ENCODE results near the gene MAFF.

The MAFF gene

GRCh38 chr22:38204784-38205183 lies 3.0 kb downstream of the MAFF start:
- DNase-seq (ENCODE audit: low spot score): no peak
- H3K27me3 Mint-ChIP-seq (ENCODE audit: low read depth): no peaks in the 10 kb centered on the region
- H3K4me3 Mint-ChIP-seq: no peak overlapping the region
- H3K9me3 Mint-ChIP-seq: no peaks in the 10 kb centered on the region
- H3K27ac Mint-ChIP-seq: peak overlapping the region; percentile 6
- peaks cover 25% of the 10 kb centered on the region for H3K4me1 Mint-ChIP-seq (ENCODE audit: low read depth)
- H3K36me3 Mint-ChIP-seq (ENCODE audit: low read depth): no peaks in the 10 kb centered on the region

- Mint-ChIP-seq H3K4me1 (ENCODE audit: low read depth) (peaks cover 25% of the 10 kb centered on the region), H3K4me3 (no peak overlapping the region), H3K36me3 (ENCODE audit: low read depth) (no peaks in the 10 kb centered on the region), H3K9me3 (no peaks in the 10 kb centered on the region), H3K27ac (no peak overlapping the region), H3K27me3 (ENCODE audit: low read depth) (no peaks in the 10 kb centered on the region)
- no peak for DNase-seq (ENCODE audit: low spot score)
Observed at GRCh38 chr22:38205261-38206128, 3.7 kb downstream of the MAFF start.

GRCh38 chr22:38207898-38208432 lies 6.2 kb downstream of the MAFF start:
- peaks cover 17% of the 10 kb centered on the region for H3K4me1 Mint-ChIP-seq (ENCODE audit: low read depth)
- H3K27me3 Mint-ChIP-seq (ENCODE audit: low read depth): no peaks in the 10 kb centered on the region
- DNase-seq (ENCODE audit: low spot score): no peak
- H3K9me3 Mint-ChIP-seq: no peaks in the 10 kb centered on the region
- no peak overlapping the region for H3K4me3 Mint-ChIP-seq
- H3K27ac Mint-ChIP-seq: no peak overlapping the region
- peaks cover 1% of the 10 kb centered on the region for H3K36me3 Mint-ChIP-seq (ENCODE audit: low read depth)

- Mint-ChIP-seq H3K36me3 (ENCODE audit: low read depth) (peaks cover 1% of the 10 kb centered on the region), H3K27ac (no peak overlapping the region), H3K27me3 (ENCODE audit: low read depth) (no peaks in the 10 kb centered on the region), H3K9me3 (no peaks in the 10 kb centered on the region), H3K4me1 (ENCODE audit: low read depth) (peaks cover 16% of the 10 kb centered on the region), H3K4me3 (no peak overlapping the region)
- no peak for DNase-seq (ENCODE audit: low spot score)
Observed at GRCh38 chr22:38208551-38208968, 6.8 kb downstream of the MAFF start.

GRCh38 chr22:38211556-38211955 lies 9.8 kb downstream of the MAFF start:
- Mint-ChIP-seq H3K36me3 (ENCODE audit: low read depth) (peaks cover 1% of the 10 kb centered on the region), H3K9me3 (no peaks in the 10 kb centered on the region), H3K27me3 (ENCODE audit: low read depth) (no peaks in the 10 kb centered on the region), H3K4me3 (no peak overlapping the region), H3K4me1 (ENCODE audit: low read depth) (peaks cover 7% of the 10 kb centered on the region), H3K27ac (no peak overlapping the region)
- DNase-seq (ENCODE audit: low spot score): no peak

- Mint-ChIP-seq H3K9me3 (no peaks in the 10 kb centered on the region), H3K36me3 (ENCODE audit: low read depth) (peaks cover 1% of the 10 kb centered on the region), H3K27ac (no peak overlapping the region), H3K4me1 (ENCODE audit: low read depth) (peaks cover 7% of the 10 kb centered on the region), H3K4me3 (no peak overlapping the region), H3K27me3 (ENCODE audit: low read depth) (no peaks in the 10 kb centered on the region)
- no peak for DNase-seq (ENCODE audit: low spot score)
Observed at GRCh38 chr22:38212442-38212841, 10.6 kb downstream of the MAFF start.

- no peak for DNase-seq (ENCODE audit: low spot score)
- H3K27me3 Mint-ChIP-seq (ENCODE audit: low read depth): no peaks in the 10 kb centered on the region
- peaks cover 1% of the 10 kb centered on the region for H3K36me3 Mint-ChIP-seq (ENCODE audit: low read depth)
- no peak overlapping the region for H3K4me3 Mint-ChIP-seq
- peaks cover 11% of the 10 kb centered on the region for H3K4me1 Mint-ChIP-seq (ENCODE audit: low read depth)
- H3K27ac Mint-ChIP-seq: peak overlapping the region; percentile 20
- H3K9me3 Mint-ChIP-seq: no peaks in the 10 kb centered on the region
Observed at GRCh38 chr22:38213319-38213989, 11.7 kb downstream of the MAFF start.

GRCh38 chr22:38213990-38214301 lies 12.2 kb downstream of the MAFF start:
- H3K4me1 Mint-ChIP-seq (ENCODE audit: low read depth): peaks cover 11% of the 10 kb centered on the region
- H3K27me3 Mint-ChIP-seq (ENCODE audit: low read depth): no peaks in the 10 kb centered on the region
- H3K4me3 Mint-ChIP-seq: no peak overlapping the region
- H3K36me3 Mint-ChIP-seq (ENCODE audit: low read depth): peaks cover 1% of the 10 kb centered on the region
- H3K9me3 Mint-ChIP-seq: no peaks in the 10 kb centered on the region
- H3K27ac Mint-ChIP-seq: no peak overlapping the region
- no peak for DNase-seq (ENCODE audit: low spot score)

GRCh38 chr22:38214302-38215056 lies 12.7 kb downstream of the MAFF start:
- H3K9me3 Mint-ChIP-seq: no peaks in the 10 kb centered on the region
- peaks cover 1% of the 10 kb centered on the region for H3K36me3 Mint-ChIP-seq (ENCODE audit: low read depth)
- H3K4me1 Mint-ChIP-seq (ENCODE audit: low read depth): peaks cover 16% of the 10 kb centered on the region
- no peak overlapping the region for H3K4me3 Mint-ChIP-seq
- peak; percentile 48 for DNase-seq (ENCODE audit: low spot score)
- no peaks in the 10 kb centered on the region for H3K27me3 Mint-ChIP-seq (ENCODE audit: low read depth)
- H3K27ac Mint-ChIP-seq: no peak overlapping the region

GRCh38 chr22:38215156-38216038 lies 13.6 kb downstream of the MAFF start:
- Mint-ChIP-seq H3K4me3 (no peak overlapping the region), H3K36me3 (ENCODE audit: low read depth) (peaks cover 1% of the 10 kb centered on the region), H3K27ac (peak overlapping the region; percentile 49), H3K4me1 (ENCODE audit: low read depth) (peaks cover 16% of the 10 kb centered on the region), H3K9me3 (no peaks in the 10 kb centered on the region), H3K27me3 (ENCODE audit: low read depth) (no peaks in the 10 kb centered on the region)
- no peak for DNase-seq (ENCODE audit: low spot score)

- Mint-ChIP-seq H3K36me3 (ENCODE audit: low read depth) (no peaks in the 10 kb centered on the region), H3K4me1 (ENCODE audit: low read depth) (peaks cover 16% of the 10 kb centered on the region), H3K27ac (peak overlapping the region; percentile 31), H3K4me3 (no peak overlapping the region), H3K27me3 (ENCODE audit: low read depth) (no peaks in the 10 kb centered on the region), H3K9me3 (no peaks in the 10 kb centered on the region)
- DNase-seq (ENCODE audit: low spot score): peak; percentile 24
Observed at GRCh38 chr22:38218661-38219622, 17.1 kb downstream of the MAFF start.

GRCh38 chr22:38219632-38220031 lies 17.8 kb downstream of the MAFF start:
- no peak for DNase-seq (ENCODE audit: low spot score)
- Mint-ChIP-seq H3K36me3 (ENCODE audit: low read depth) (no peaks in the 10 kb centered on the region), H3K4me3 (no peak overlapping the region), H3K4me1 (ENCODE audit: low read depth) (peaks cover 15% of the 10 kb centered on the region), H3K27ac (peak overlapping the region; percentile 31), H3K27me3 (ENCODE audit: low read depth) (no peaks in the 10 kb centered on the region), H3K9me3 (no peaks in the 10 kb centered on the region)
